CD4-positive, alpha-beta T cell treated with Interleukin-17A for 1 hour (primary cell): ENCODE results near the gene GARIN5B.
"Not testable (repeated sequence)": the region's sequence is repeated elsewhere in the genome, so short reads cannot be mapped to it uniquely, and the experiment has no call there.

Experiments
- DNase-seq: peaks from one replicate; pipeline ENCODE4 v3.0.0-alpha.2; 2020

Gene GARIN5B

DNA sequence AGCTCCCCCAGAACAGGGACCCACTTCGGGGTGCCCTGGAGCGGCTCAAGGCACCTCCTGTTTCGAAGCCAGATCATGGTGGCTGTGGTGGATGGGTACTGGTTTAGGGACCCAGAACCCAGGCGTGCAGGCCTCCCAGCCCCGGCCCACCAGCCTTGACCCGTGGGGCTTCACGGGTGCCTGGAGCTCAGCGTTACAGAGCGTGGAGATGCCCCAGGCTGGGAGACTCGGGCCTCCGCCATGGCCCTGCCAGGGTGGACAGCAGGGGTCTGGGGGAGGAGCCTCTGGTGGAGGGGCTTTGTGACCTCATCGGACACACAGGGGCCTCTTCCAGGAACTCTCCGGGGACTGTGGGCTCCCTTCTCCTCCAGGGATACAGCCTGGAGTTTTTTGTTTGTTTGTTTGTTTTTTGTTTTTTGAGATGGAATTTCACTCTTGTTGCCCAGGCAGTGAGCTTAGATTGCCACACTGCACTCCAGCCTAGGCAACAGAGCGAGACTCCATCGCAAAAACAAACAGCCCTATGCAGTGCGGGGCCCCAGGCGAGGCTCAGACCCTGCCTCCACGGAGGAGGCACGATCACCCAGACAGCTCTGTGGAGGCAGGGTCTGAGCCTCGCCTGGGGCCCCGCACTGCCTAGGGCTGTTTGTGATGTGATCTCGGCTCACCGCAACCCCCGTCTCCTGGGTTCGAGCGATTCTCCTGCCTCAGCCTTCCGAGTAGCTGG lies at the start of gene GARIN5B:
TSS of gene GARIN5B (minus strand) at position 271 of the 727 bp plus-strand sequence. CDS start at position 77, 194 bp downstream.
- no peak for DNase-seq

- no peak for DNase-seq
Observed at GRCh38 chr19:55410168-55410567, 47.1 kb upstream of the GARIN5B start.

- not testable (repeated sequence) for DNase-seq
Observed at GRCh38 chr19:55409179-55409578, 46.1 kb upstream of the GARIN5B start.

DNA sequence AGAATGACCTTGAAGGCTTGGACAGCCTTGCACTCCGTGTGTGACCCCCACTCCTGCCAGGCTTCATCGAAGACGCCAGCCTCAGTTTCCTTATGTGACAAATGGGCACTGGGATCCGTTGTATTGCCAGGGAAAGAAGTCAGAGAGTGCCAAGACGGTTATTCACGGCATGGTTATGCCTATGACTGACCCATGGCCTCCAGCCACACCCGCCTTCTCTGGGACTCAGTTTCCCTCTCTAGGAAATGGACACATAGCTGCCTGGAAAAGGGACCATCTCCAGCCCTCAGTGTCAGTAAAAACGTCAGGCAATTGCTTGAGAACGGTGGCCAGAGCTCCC lies 45.4 kb upstream of the GARIN5B start:
- no peak for DNase-seq

- peak; percentile 99 for DNase-seq
Observed at GRCh38 chr19:55407800-55408532, 44.9 kb upstream of the GARIN5B start.

DNA sequence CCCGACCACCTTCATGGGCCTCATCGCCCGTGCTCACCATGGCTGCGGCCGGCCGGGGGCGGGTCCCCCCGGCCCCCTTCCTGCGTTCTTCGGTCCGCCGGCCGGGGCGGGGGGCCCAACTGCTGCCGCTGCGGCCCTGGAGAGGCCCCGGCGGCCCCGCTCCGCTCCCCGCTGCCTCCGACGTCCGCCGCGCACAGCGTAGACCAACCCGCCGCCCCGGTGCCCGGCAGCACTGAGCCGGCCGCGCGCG lies 44.4 kb upstream of the GARIN5B start, which contains the start of gene UBE2S:
TSS of gene UBE2S (minus strand) at position 239 of the 250 bp plus-strand sequence. CDS start at position 40, 199 bp downstream.
- DNase-seq, result not testable (repeated sequence)

GRCh38 chr19:55406826-55407549 lies 43.9 kb upstream of the GARIN5B start:
- peak; percentile 25 for DNase-seq

- DNase-seq, result no peak
Observed at GRCh38 chr19:55406091-55406825, 43.2 kb upstream of the GARIN5B start.

GRCh38 chr19:55405638-55406037 lies 42.6 kb upstream of the GARIN5B start:
- DNase-seq, result no peak

- DNase-seq, result no peak
Observed at GRCh38 chr19:55402509-55402908, 39.4 kb upstream of the GARIN5B start.

- not testable (repeated sequence) for DNase-seq
Observed at GRCh38 chr19:55401390-55401789, 38.3 kb upstream of the GARIN5B start.

- no peak for DNase-seq
Observed at GRCh38 chr19:55400281-55401087, 37.4 kb upstream of the GARIN5B start.

GRCh38 chr19:55398200-55398925 lies 35.3 kb upstream of the GARIN5B start:
- no peak for DNase-seq

DNA sequence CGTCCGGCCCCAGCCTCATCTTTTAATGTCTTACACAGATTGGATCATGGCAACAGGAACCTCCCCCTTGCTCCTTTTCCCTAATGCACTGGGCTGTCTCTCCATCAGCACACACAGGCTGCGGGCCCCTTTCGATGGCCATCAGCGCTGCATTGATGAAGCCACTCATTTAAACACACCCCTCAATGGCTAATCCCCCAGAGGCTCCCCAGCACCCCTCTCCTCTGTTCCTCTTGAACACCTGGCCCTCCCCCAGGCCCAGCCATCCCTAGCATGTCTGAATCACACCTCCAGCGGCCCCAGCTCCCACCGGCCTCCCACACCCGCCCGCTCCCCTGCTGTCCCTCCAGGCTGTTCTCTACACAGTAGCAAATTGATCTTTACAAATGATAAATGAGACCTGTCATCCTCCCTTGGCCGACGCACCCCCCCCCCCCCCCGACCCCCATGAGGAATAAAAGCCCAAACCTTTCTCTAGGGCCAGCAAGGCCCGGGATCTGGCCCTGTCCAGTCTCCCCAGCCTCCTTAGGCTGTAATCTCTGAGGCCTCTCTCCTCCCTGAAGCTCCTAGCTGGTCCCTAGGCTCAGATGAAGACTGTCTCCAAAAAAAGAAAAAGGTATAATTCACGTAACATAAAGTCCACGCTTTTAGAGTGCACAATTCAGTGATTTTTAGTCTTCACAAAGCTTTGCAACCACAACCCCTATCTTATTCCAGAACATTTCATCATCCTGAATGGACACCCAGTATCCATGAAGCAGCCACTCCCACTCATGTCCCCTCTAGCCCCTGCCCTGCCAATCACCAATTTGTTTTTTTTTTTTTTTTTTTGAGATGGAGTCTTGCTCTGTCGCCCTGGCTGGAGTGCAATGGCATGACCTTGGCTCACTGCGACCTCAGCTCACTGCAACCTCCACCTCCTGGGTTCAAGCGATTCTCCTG lies 30.0 kb upstream of the GARIN5B start:
- DNase-seq, result no peak

GRCh38 chr19:55391702-55392615 lies 28.9 kb upstream of the GARIN5B start:
- no peak for DNase-seq

DNA sequence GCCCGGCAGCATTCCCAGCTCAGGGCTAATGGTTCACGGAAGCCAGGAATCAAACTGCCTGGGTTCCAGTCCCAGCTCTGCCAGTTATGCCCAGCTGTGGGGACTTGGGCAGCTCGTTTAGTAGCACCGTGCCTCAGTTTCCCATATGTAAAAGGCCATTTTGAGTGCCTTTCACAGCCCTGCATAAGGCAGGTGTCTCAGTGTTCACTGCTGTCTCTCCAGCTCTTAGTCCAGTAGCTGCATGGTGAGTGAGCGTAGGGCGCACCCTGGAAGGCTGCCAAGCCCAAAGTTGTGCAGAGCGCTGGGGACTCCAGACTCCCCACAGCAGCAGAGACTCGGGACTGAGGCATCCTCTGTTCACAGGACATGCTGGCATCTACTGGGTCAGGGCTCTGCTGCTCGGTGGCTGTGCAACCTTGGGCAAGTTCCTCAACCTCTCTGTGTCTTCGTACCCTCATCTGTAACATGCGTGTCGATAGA lies 28.2 kb upstream of the GARIN5B start:
- no peak for DNase-seq

GRCh38 chr19:55390461-55390880 lies 27.4 kb upstream of the GARIN5B start:
- DNase-seq, result no peak

GRCh38 chr19:55389386-55390317 lies 26.6 kb upstream of the GARIN5B start:
- no peak for DNase-seq
